C4-2B (cell line): ENCODE measurements around the gene LHFPL6.

Experiments
- CTCF ChIP-seq: fragments of 450-650 bp; conservative IDR thresholded peaks from 2 replicates; pipeline ENCODE4 v1.5.1; 2017; ENCODE audit warnings: mild to moderate bottlenecking
- ZFX ChIP-seq: fragments of 450-650 bp; IDR thresholded peaks from 2 replicates; pipeline ENCODE4 v1.6.1; 2017

GRCh38 chr13:39623466-39623865 lies 20.5 kb upstream of the LHFPL6 start:
- no peak for TF ChIP-seq CTCF
- no peak for TF ChIP-seq ZFX
